Measurements from ENCODE around the gene NLGN1. TPM values are rescaled to one million over a fixed set of nuclear protein-coding genes. Genes with fewer than 3 reads are reported as not detected.

The NLGN1 gene
- total RNA-seq, 1 donor = 6.1 TPM

- DNase-seq (ENCODE audit: low read depth) = no peak
- TF ChIP-seq, protein P1, sequence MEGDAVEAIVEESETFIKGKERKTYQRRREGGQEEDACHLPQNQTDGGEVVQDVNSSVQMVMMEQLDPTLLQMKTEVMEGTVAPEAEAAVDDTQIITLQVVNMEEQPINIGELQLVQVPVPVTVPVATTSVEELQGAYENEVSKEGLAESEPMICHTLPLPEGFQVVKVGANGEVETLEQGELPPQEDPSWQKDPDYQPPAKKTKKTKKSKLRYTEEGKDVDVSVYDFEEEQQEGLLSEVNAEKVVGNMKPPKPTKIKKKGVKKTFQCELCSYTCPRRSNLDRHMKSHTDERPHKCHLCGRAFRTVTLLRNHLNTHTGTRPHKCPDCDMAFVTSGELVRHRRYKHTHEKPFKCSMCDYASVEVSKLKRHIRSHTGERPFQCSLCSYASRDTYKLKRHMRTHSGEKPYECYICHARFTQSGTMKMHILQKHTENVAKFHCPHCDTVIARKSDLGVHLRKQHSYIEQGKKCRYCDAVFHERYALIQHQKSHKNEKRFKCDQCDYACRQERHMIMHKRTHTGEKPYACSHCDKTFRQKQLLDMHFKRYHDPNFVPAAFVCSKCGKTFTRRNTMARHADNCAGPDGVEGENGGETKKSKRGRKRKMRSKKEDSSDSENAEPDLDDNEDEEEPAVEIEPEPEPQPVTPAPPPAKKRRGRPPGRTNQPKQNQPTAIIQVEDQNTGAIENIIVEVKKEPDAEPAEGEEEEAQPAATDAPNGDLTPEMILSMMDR (IDR thresholded peaks at IDR 0.05; ENCODE audit: insufficient read depth, low read length) = no peak
- H3K4me3 ChIP-seq (ENCODE audit: low read depth, low read length) = no peak overlapping the region
Observed at GRCh38 chr3:174325171-174325570, 927.6 kb downstream of the NLGN1 start.

GRCh38 chr3:174325834-174326700, 928.5 kb downstream of the NLGN1 start:
- DNase-seq (ENCODE audit: low read depth) = peak; percentile 72
- H3K4me3 ChIP-seq (ENCODE audit: low read depth, low read length) = no peak overlapping the region
- TF ChIP-seq, protein P1 (IDR thresholded peaks at IDR 0.05; ENCODE audit: insufficient read depth, low read length) = peak; percentile 2

- H3K4me3 ChIP-seq (ENCODE audit: low read depth, low read length) = no peak overlapping the region
- TF ChIP-seq, protein P1 (IDR thresholded peaks at IDR 0.05; ENCODE audit: insufficient read depth, low read length) = no peak
- DNase-seq (ENCODE audit: low read depth) = peak; percentile 93
Observed at GRCh38 chr3:174329321-174329720, 931.8 kb downstream of the NLGN1 start.

DNA sequence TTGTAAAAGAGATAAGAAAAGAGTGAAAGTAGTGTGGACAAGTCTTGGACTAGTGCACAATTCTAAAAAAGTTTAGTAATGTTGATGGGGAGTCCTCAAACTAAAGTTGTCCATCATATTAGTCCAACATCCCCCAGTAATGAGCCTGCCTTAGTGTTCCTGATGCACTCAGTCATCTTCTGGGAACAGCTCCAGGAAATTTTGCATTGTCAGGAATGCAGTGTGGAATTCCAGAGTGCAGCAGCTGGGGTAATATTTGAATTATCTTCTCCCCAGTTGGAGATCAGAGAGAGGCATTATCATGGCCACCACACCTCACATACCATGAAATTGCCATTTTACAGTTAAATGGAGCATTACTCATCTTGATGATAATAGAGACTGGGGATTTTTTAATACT, 932.8 kb downstream of the NLGN1 start:
- no peak overlapping the region for H3K4me3 ChIP-seq (ENCODE audit: low read depth, low read length)
- TF ChIP-seq, protein P1 (IDR thresholded peaks at IDR 0.05; ENCODE audit: insufficient read depth, low read length) = no peak
- peak; percentile 95 for DNase-seq (ENCODE audit: low read depth)

GRCh38 chr3:174331095-174331800, 933.7 kb downstream of the NLGN1 start:
- DNase-seq (ENCODE audit: low read depth) = no peak
- TF ChIP-seq, protein P1 (IDR thresholded peaks at IDR 0.05; ENCODE audit: insufficient read depth, low read length) = no peak
- H3K4me3 ChIP-seq (ENCODE audit: low read depth, low read length) = no peak overlapping the region

GRCh38 chr3:174332391-174332790, 934.8 kb downstream of the NLGN1 start:
- no peak for DNase-seq (ENCODE audit: low read depth)
- no peak overlapping the region for H3K4me3 ChIP-seq (ENCODE audit: low read depth, low read length)
- TF ChIP-seq, protein P1 (IDR thresholded peaks at IDR 0.05; ENCODE audit: insufficient read depth, low read length) = no peak
